NCI-H524 treated with DMSO at 0.1 percent for 48 hours (cell line): Measurements from ENCODE around the gene MAF.

Source experiments
- DNase-seq: peaks from one replicate; lab custom pipeline; 2025; lab: John Stamatoyannopoulos, UW

Gene MAF

DNA sequence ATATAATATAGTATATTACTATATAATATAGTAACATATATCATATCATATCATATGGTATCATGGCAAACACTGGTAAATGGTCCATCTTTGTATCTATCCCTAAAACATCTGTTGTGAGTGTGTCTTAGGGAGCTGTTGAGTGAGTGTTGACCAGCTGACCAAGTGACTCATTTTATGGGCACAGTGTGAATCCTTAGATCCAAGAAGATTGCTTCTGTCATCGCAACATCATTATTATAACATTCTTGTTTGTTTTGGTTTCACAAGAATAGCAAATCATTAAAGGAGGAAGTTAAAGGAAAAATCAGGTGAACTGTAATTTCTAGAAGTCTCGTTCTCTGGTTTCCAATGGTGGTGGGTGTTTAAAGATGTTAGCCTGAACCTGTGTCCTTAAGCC, 11.7 kb upstream of the MAF start:
- DNase-seq, result no peak

DNA sequence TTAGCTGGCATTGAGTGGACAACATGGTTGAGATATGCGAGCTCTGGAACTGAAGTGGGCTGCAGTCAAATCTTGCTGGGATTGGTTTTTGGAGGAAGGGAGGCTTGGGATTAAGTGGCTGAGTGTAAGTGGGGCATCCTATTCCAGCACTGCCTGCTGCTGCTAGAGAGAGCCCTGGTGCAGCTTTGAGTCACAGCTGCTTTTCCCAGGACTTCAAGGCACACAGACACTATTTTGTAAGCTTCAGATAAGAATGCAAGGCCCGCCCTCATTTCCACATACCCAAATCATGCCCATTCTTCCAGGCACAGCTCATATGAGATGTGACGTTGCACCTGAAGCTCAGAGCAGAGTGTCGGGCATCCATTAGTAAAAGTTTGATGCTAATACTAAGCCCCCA, 10.2 kb upstream of the MAF start:
- DNase-seq, result no peak

DNA sequence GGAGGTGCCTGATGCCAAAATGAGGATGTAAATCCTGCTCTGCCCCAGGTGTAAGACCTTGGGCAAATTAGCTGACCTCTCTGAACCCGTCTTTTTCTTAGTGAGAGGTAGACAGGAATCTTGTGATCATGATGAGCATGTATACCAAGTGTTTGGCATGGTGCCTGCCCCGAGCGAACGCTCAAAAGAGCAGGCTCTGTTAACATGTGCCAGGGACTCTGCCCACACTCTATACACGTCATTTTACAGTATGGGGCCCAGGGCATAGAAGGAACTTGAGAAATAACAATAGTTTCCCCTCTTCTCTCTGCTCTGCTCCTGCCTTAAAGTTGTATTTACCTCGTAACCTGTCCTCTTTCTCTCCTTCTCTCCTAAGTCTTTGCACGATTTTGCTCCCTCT, 9.3 kb upstream of the MAF start:
- no peak for DNase-seq

DNA sequence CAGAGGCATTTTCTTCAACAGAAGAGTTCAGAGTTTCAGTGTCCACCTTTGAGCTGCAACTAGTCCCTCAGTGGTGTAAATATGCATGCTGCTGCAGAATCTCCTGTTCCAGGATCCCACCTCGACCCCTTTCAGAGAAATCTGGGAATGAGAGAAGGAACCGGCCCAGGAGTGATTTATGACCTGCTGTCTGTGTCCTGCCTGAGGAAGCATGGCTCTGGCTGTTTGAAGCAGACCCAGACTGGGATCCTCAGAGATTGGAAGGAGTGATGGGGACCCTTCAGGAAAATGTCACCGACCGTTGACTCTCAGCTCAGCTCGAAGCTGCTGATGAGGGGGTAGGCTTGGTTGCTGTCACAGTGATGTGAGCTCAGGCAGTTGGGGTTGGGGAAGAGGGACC, 8.4 kb upstream of the MAF start:
- no peak for DNase-seq

DNA sequence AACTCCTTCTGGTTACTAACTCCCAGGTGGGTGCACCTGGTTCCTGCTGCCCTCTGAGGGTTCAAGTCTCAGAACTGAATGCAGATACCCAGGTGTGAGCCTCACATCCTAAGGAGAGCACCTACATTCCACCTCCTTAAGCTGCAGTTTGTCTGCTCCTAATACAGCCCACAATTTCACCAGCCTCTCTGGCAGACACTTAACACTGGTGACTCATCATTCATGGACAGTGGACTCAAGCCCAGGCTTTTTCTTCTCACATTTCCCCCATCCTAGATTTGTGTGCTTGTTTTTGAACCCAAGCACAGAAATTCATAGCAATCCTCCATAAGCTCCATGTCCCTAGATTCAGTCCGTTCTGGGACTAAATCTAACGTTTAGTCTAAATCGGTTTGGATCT, 7.0 kb upstream of the MAF start:
- DNase-seq, result no peak

DNA sequence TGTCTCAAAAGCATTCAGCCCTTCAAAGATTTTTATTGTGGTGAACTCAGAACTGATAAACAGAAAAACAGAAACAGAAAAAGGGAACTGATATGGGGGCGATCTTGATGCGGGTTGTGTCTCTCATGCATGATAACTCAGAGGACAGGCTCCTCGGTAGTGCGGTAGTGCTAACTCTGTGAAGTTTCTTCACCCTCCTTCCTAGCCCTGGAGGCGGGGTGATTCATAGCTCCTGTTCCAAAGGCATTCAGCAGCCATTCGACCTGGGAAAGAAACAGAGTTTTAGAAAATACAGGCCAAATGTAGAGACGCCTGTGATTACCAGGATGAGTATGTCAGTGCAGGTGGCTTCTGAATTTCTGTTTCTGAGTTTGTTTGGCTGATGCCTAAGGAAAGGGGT, 5.5 kb upstream of the MAF start:
- DNase-seq, result no peak

DNA sequence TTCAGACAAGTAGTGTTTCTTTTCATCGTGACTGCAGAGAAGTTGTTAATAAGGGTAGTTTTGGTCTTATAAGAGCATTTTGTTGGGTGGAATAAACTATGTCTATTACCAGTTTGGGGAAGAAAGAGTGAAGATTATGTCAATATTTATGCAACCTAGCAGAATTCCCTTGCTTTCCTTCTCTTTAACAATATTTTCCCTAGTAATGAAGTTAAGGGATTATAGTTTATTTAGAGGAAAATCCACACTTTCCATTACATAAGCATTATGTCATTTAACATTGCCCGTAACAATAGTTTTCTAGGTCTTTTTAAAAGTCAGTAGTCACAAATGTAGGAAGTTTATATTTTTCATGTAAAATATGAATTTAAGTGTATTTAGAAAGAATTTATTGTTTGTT, 2.5 kb upstream of the MAF start:
- no peak for DNase-seq

DNA sequence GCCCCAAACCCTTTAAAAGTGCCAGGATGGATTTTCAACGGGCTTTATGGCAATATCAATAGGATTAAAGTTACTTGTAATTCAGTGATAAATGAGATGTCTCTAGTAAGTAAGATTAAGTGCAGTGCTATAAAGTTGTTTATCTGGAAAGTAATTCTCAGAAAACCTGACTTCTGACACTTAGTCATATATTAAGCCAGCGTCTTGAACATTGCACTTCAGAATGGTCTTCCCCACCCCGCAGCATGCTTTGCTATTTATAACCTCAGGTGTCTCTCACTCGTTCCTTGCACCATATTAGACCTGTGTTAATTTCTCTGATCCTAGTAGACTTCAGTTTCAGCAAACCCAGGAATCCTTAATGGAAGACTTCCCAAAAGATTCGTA, 2.1 kb upstream of the MAF start:
- DNase-seq, result no peak

DNA sequence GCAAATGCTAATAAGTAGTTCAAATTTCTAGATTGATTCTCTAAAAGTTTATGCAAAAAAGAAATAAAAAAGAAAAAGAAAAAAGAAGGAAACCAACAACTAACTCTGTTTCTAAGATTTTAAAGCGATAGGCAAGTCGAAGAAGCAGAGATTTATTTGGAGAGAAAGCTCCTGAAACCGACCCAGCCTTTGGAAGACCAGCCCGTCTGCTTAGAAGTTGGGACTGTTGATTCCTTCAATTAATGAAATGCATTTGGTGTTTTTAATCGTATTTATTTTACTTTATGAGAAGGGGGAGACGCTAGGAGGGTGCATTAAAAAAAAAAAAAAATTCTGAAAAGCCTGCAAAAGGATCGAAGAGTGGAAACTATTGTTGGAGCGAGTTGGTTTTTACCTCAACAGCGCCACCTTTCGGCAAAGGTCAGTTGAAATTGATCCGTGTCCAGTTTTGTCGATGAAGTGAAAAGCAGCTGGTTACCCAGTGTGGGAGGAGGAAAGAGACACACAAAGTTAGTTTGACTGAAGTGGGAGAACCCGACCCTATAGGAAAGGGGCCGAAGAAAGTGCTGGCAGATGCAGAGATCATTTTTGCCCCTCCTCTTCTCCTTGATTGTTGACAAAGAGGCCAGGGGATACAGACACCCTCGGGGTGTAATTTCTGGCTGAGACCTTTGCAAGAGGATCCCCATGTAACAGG, 1.5 kb upstream of the MAF start:
- DNase-seq, result peak; percentile 19

DNA sequence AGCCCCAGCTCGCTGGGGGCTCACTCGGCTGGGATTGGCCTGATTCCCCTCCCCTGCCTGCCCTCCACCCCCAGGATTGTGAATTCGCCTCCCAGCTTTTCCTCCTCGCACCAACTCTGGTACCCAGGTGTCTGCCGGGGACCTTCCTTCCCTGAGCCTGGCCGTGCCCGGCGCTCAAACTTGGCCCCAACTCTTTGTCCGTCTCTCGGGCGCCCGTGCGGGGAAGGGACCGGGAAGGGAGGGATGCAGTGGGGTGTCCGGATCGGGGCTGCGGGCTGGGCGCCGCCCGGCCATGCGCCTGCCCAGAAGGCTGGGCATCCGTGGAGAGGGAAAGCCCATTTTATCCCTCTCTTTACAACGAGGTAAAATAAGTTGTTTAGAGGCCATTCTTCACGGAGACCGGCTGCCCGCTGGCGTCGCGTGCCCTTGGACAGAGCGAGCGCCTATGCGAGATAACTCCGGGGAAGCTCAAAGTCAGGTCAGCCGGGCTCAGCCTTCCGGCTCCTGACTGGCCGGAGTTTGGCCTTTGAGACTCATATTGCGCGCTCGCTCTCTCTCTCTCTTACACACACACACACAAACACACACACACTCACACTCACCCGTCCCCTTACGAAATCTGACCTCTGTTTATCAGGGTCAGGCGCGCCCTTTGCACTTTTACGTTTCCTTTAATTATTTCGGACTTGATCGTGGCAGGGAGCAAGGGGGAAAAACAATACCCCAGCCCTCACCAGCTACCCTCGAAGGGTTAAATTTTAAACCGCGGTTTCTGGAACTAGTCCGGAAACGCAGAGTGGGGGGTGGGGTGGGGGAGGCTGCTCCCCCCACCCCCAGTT, 774 bp upstream of the MAF start:
- DNase-seq, result no peak

DNA sequence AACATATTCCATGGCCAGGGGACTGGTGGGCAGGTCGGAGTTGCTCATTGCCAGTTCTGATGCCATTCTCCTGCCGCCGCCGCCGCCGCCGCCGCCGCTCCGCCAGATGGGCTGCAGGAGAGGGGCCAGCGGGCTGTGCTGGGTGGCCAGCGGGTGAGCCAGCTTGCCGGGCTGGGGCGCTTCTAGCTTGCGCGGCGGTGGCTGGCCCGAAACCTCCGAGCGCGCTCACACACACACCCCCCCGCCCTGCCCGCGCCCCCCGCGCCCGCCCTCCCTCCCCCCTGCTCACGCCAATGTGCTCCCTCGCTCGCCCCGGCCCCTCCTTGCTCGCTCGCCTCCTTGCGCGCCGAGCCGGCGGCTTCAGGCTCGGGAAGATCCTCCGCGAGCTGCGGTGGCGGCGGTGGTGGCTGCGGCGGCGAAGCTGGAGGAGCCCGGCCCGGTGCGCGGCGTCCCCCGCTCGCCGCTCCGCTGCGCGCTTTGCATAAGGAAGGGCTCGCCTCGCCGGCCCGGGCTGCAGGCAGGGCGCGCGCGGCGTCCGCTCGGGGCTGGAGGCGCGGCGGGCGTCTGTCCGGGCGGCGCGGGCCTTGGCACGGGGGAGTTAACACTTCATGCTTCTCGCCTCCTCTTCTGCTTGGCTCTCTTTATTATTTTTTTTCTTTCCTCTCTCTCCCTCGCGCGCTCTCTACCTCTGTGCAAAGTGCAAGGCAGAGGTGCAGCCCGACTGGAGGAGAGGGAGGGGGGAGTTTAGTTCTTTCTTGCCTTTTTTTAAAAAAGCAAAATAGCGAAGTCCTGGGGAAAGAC, 500 bp downstream of the MAF start:
- DNase-seq, result peak; percentile 38

DNA sequence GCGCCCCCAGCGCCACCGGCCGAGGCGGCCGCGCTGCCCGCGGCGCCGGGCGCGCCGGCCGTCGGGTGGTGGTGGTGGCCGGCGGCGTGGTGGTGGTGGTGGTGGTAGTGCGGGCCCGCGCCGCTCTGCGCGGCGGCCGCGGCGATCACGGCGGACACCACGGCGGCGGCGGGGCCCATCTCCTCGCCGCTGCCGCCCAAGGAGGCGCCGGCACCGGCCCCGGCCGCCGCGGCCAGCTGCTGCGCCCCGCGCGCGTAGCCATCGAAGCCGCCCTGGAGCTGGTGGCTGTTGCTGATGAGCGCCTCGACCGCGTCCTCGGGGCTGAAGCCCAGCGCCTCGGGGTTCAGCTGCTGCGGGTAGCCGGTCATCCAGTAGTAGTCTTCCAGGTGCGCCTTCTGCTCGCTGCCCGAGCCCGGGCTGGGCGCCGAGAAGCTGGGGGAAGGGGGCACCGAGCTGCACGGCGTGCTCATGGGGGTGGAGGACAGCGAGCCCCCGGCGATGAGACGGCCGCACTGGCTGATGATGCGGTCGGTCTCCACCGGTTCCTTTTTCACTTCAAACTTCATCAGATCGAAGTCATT, 1.2 kb downstream of the MAF start:
- no peak for DNase-seq

DNA sequence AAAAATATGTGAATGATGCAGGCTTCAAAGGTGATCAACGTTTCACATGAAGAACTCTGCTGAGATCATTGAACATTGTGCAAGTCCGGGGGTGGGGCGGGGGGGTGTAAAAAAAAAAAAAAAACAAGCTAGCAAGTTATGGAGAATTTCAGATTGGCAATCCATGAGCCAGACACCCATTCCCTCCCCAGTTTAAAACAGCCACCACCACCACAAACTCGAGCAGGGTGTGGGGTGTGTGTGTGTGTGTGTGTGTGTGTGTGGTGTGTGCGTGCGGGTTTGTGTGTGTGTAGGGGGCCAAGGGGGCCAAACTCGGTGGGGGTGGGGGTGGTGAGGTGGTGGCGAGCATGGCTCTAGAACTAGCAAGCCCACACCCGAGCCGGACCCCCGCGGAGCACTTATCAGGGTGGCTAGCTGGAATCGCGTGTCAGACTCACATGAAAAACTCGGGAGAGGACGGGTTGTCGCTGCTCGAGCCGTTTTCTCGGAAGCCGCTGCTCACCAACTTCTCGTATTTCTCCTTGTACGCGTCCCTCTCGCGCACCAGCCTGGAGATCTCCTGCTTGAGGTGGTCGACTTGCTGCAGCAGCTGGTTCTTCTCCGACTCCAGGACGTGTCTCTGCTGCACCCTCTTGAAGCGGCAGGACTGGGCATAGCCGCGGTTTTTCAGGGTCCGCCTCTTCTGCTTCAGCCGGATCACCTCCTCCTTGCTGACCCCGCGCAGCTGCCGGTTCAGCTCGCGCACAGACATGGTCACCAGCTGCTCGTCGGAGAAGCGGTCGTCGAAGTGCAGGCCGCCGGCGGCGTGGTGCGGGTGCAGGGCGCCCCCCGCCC, 2.0 kb downstream of the MAF start:
- DNase-seq, result peak; percentile 74

DNA sequence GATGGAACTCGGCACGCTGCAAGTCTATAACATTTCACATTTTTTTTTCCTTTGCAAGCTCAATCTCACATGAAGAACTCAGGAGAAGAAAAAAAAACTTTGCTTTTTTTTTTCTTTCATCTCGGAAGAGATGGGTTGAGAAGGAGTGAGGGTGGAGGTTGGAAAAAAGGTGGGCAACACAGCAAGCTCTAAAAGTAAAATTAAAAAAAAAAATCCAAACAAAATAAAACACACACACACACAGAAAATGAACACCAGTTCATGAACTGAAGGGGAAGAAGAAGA, 2.5 kb downstream of the MAF start:
- DNase-seq, result no peak

DNA sequence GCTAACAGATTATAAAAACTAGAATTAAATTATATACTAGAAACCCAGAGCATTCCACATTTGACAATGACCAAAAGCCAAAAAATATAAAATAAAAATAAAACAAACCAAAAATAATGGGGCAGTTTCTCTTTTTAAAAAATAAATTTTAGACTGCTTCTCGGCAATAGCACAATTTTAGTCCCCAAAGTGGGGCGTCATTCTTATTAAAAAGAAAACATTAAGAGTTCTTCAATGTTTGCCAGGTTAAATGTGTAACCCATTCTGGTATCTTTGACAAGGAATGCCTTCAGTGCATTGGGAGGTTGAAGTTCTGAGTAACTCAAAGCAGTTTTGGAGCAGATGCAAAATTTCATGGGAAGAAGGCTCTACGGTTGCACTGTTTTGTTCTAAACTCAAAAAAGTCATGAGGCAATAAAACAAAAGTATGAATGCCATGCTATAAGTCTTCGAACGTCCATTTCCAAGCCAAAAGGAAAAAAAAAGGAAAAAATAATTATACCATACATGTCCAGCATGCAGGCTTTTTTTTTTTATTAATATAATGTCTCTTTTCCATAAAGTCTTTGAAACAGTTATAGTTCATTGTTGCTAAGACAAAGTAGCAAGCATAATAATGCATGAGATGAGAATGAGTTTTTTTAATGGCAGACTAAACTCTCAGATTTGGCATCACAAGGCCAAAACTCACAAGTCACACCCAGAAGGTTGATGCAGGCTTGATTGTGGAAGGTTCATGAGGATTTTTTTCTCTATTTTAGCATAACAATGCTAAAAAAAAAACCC, 3.1 kb downstream of the MAF start:
- no peak for DNase-seq

DNA sequence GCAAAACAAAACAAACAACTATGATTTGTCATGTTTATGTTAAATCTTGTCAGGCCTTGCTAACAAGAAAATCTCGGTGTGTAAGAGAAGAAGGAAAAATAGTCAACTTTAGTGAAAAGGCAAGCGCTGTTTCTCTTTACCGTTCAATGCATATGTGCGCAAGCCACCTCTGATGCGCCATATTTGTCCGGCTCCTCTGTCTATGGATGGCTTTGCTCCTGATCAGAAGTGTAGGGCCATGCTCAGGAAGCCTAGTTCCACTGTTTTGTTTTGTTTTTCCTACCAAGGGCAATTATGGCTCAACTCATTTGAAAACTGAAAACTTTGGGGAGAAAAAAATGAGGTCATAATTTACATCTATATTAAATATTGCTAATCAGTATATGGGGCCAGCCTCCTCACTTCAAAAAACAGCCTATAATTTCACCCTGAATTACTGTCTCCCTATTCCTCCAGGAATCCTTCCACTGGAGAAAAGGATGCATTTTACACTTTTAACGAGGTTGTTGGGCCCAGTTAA, 4.5 kb downstream of the MAF start:
- no peak for DNase-seq

DNA sequence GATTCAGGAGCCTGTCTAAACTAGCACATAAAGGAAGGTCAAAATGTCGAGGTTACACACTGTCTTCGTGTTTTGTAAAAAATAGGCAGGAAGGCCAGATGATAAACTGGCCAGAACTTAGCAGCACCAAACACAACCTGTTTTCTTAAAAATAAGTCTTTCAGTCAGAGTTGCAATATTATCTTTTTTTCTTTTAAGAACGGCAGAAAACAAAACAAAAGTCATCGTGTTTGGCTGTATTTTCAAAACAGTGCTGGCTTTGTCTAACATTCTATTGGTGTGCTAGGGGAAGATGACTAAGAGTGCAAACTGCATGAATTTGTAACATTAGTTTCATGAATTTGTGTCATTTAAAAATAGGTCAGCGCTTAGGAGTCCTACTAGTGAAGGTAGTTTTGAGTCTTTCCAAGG, 5.3 kb downstream of the MAF start:
- DNase-seq, result no peak

DNA sequence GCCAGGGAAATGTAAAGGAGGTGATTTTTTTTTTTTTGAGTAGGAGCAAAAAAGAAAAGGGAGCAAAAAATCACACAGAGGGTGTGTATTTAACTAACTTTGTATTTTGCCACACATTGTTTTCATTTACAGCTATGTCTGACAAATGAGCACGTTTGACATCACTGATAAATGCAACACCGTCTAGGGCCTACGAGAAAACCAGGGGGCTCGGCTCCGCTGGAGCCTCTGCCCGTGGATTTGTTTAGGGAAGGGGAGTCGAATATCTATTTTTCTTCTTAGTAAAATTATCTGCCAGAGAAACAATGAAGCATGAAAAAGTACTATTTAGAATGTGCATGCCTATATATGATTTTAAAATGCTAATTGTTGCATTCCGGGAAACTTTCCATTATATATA, 6.8 kb downstream of the MAF start:
- DNase-seq, result no peak

DNA sequence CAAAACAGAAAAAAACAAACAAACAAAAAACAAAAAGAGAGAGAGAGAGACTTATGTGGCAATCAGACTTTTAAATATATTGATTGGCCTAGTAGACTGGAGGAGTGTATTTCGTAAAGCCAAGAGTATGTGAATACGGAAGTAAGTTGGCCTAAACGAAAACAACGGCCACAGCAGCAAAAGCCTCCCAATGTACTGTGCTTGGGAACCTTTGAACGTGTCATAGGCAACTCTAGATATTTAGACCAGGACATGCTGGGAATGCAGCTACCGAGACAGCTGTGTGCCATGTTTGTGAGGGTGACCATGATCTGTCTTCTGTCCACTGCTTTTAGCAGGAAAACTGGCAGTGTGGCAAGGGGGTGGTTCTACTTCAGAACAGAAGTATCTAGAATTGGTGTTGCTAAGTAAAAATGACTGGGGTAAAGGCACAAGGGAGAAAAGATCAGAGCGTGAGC, 7.4 kb downstream of the MAF start:
- DNase-seq, result no peak

DNA sequence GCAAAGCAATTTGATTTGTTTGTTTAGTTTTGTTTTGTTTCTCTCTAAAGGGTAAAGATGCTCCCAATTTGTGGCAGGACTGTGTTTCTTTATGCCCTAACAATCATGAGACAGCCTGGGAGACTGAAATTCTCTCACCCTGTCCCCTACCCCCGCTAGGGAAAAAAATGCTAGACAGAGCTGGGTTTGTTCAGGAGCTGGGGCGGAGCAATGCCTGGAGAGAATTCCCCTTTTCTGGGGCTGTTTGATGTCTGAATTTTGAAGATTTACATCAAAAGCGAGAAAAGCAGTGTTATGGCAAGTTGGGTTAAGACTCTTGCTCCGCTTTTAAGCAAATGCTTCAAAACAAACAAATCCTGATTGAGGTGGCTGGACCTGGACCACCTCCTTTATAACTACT, 8.4 kb downstream of the MAF start:
- DNase-seq, result no peak

DNA sequence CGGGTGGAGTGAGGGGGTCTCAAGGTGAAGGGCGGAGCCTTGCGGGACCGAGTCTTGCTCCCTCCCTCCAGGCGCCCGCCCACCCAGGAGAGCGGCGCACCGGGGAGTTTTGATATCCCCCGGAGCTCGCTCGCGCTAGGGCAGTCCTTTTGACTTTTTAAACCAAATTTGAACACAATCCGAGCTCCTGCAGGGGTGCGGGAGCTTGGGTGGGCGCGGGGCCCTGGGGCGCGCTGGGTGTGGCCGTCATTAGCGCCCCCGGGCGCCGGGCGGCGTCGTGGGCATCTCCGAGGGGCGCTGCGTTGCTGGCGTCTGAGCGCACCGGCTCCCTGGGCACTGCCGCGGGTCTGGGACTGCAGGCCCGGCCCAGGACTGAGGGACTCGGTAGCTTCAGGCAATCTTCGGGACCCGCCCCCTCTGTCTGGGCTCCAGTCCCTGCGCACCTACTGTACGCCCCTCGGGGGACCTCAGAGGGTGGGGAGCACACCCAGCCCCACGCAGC, 10.9 kb downstream of the MAF start:
- DNase-seq, result no peak
